DOHH2 (cell line): Measurements from ENCODE around the gene KLF9.

Experiments used
- CTCF ChIP-seq: fragments of 200-600 bp; sonication (generic); IDR thresholded peaks from one replicate; pipeline ENCODE4 v1.5.1; 2014; ENCODE audit warnings: antibody characterized with exemption, mild to moderate bottlenecking, low read depth, low read length; ENCODE audit not compliant: poor library complexity, severe bottlenecking
- EZH2phosphoT487 ChIP-seq: fragments of 200-600 bp; sonication (generic); IDR thresholded peaks from 2 replicates; pipeline ENCODE4 v1.6.1; 2017; ENCODE audit warnings: borderline replicate concordance, mild to moderate bottlenecking, antibody characterized with exemption, low read length, moderate library complexity, mixed read lengths

- no peak for TF ChIP-seq CTCF
- TF ChIP-seq EZH2phosphoT487, result no peak
Measured at GRCh38 chr9:70439991-70440706, 25.7 kb upstream of the KLF9 start.
